ENCODE measurements around the gene HEPHL1.
"Not testable (repeated sequence)": the region's sequence is repeated elsewhere in the genome, so short reads cannot be mapped to it uniquely, and the experiment has no call there.

The HEPHL1 gene

GRCh38 chr11:94020777-94021481, at the start of gene HEPHL1:
Gene HEPHL1 (plus strand): TSS chr11:94021354. CDS start chr11:94021369, 15 bp downstream.
- no peak for DNase-seq

GRCh38 chr11:93972790-93973189, 48.4 kb upstream of the HEPHL1 start:
- DNase-seq = no peak

- DNase-seq = not testable (repeated sequence)
These were observed 47.7 kb upstream of the HEPHL1 start for GRCh38 chr11:93973322-93974051.

GRCh38 chr11:93974759-93975158, 46.4 kb upstream of the HEPHL1 start:
- DNase-seq = no peak

- DNase-seq = not testable (repeated sequence)
These were observed 44.4 kb upstream of the HEPHL1 start for GRCh38 chr11:93976577-93977254.

- DNase-seq = no peak
These were observed 37.5 kb upstream of the HEPHL1 start for GRCh38 chr11:93983542-93984195.

- DNase-seq = no peak
These were observed 37.0 kb upstream of the HEPHL1 start for GRCh38 chr11:93984196-93984567.

GRCh38 chr11:93984936-93985335, 36.2 kb upstream of the HEPHL1 start:
- no peak for DNase-seq

GRCh38 chr11:93986716-93987115, 34.4 kb upstream of the HEPHL1 start:
- DNase-seq = no peak

GRCh38 chr11:93988455-93988854, 32.7 kb upstream of the HEPHL1 start:
- DNase-seq = no peak

GRCh38 chr11:93988912-93989311, 32.2 kb upstream of the HEPHL1 start:
- no peak for DNase-seq

- DNase-seq = no peak
These were observed 27.4 kb upstream of the HEPHL1 start for GRCh38 chr11:93993747-93994146.

- DNase-seq = no peak
These were observed 23.4 kb upstream of the HEPHL1 start for GRCh38 chr11:93997741-93998140.

GRCh38 chr11:94000659-94001058, 20.5 kb upstream of the HEPHL1 start:
- DNase-seq = no peak

GRCh38 chr11:94002226-94002625, 18.9 kb upstream of the HEPHL1 start:
- no peak for DNase-seq

- DNase-seq = no peak
These were observed 13.7 kb upstream of the HEPHL1 start for GRCh38 chr11:94007426-94007825.

- no peak for DNase-seq
These were observed 13.2 kb upstream of the HEPHL1 start for GRCh38 chr11:94007906-94008305.

- DNase-seq = no peak
These were observed 11.0 kb upstream of the HEPHL1 start for GRCh38 chr11:94010136-94010535.

- DNase-seq = no peak
These were observed 9.7 kb upstream of the HEPHL1 start for GRCh38 chr11:94011478-94011877.

GRCh38 chr11:94017446-94017845, 3.7 kb upstream of the HEPHL1 start:
- no peak for DNase-seq

GRCh38 chr11:94018721-94019120, 2.4 kb upstream of the HEPHL1 start:
- no peak for DNase-seq

- no peak for DNase-seq
These were observed 2.7 kb downstream of the HEPHL1 start for GRCh38 chr11:94023856-94024255.

GRCh38 chr11:94024547-94024946, 3.4 kb downstream of the HEPHL1 start:
- DNase-seq = no peak
